Measurements from ENCODE around the gene KLC4.

KLC4 gene

DNA sequence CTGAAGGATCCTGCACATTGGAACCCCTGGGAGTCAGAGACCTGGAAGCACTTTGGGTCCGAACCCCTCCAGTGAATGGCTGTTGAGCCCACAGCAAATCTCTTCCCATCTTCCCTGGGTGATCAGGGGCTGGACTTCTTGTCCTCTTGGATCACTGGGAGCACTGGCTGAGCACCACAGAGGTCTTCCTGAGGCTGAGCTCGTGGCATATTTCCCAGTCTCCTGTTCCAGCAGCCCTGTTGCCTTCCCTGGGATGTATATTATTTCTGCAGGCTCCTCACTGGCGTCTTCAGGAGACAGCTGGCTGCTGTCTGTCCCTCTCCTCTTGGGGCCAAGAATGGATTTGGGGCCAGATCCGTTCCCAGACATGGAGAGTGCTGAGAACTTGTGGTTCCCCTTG is 60.1 kb downstream of the KLC4 start:
- in situ Hi-C loops (cut with MboI; ENCODE audit: low pct_unique_long_range_greater_than_20kb, low sequenced_read_pairs), result no loop called here
- DNase-seq, result no peak

DNA sequence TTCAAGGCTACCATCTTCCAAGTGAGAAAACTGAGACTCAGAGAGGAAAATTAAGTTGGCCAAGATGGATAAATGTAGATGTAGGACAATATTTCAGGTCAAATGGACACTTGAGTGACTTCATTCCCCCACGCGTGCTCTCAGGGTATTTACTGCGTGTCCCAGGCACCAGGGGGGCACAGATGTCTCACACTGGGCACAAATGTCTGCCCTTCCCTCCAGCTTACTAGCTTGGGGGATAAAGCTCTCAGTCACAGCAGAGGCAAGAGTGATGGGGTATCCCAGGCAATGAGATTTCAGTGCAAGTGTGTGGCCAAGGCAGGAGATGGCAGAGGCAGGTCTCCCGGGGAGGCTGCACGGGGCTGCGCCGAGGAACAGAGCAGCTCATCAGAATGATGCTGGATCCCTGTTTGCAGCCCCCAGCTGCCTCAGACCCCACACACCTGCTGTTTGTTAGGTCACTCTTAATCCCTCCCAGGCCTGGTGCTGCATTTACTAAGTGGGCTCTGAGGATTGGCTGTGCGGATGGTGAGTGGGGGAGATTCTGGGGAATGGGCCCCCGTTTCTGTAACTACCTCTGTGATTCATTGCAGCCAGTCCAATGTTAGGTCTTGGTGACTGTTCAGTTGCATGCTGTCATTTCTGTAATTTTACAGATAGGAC is 60.8 kb downstream of the KLC4 start:
- in situ Hi-C loops (cut with MboI; ENCODE audit: low pct_unique_long_range_greater_than_20kb, low sequenced_read_pairs), result no loop called here
- DNase-seq, result no peak

DNA sequence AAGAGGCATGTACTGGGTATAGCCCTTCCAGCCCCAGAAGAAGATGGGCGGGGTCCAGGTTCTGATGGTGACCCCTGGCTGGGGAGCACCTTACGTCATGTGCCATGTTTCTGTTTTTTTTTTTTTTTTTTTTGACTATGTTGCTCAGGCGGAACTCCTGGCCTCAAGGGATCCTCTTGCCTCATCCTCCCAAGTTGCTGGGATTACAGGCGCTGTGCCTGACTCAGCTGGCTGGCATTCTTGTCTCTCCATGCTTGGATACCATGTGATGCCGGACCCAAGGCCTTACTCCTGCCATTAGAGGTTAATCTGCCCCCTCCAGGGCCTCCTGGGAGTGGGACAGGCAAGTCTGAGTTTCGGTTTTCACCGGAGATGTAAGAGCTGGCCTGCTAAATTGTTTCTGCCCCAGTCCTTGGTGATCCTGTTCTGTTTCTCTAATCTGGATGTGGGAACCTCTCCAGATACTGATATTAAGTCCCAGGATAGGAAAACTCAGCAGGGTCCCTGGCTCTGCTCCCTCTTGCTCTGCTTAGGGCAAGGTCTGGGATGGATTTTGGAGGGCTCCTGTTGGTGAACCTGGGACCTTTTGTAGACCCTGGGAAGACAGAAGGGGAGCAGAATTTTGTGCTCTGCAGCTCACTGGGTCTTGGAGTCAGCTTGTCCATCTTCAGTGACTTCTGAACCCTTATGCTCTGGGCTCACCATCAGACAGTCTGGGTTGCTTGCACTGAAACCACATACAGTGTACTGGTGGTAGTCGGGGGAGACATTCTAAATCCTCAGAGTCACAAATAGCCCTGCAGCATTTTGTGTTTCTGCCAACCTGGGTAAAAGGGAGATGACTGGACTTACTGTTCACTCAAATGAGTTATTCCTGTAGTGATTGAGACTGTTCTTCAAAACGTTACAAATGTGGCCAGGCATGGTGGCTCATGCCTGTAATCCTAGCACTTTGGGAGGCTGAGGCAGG is 61.8 kb downstream of the KLC4 start:
- in situ Hi-C loops (cut with MboI; ENCODE audit: low pct_unique_long_range_greater_than_20kb, low sequenced_read_pairs), result no loop called here
- no peak for DNase-seq

DNA sequence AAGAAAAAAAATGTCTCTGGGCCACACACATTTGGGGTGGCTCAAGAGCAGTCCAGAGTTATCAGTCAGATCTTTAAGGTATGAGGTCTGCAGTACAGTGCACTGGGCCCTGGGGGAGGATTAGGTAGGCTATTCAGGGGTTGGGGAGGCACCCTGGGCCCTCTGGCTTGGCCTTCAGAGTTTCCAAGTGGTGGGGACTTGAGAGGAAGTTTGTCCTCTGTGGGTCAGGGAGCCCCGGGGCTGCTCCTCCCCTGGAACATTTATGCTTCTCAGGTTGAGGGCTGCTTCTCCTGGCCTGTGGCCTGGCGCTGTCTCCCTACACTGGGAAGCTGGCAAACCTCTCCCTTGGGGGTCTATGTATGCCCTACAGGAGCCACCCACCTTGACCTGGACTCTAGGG is 62.7 kb downstream of the KLC4 start:
- no peak for DNase-seq
- in situ Hi-C loops (cut with MboI; ENCODE audit: low pct_unique_long_range_greater_than_20kb, low sequenced_read_pairs), result no loop called here

GRCh38 chr6:43123461-43124314 is 64.3 kb downstream of the KLC4 start:
- in situ Hi-C loops (cut with MboI; ENCODE audit: low pct_unique_long_range_greater_than_20kb, low sequenced_read_pairs), result no loop called here
- no peak for DNase-seq

DNA sequence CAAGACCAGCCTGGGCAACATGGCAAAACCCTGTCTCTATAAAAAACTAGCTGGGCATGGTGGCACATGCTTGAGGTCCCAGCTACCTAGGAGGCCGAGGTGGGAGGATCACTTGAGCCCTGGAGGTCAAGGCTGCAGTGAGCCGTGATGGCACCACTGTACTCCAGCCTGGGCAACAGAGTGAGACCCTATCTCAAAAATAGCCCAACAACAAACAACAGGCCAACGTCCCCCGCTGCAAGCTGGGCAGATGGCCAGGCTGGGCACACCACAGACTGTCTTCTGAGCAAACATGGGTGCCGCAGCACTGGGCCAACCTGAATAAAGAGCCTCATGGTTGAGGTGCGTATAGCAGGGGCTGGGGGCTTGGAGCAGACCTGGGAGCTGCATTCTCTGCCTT is 65.0 kb downstream of the KLC4 start:
- in situ Hi-C loops (cut with MboI; ENCODE audit: low pct_unique_long_range_greater_than_20kb, low sequenced_read_pairs), result no loop called here
- DNase-seq, result no peak

All from KBM-7 (cell line).